H1 (cell line): Measurements from ENCODE around the gene SHROOM3. TPM values are rescaled to one million over a fixed set of nuclear protein-coding genes. Genes with fewer than 3 reads are reported as not detected.

ENCODE experiments used
- CTCF ChIA-PET: fragments of 300-600 bp; sonication (Branson Sonifier 250); formaldehyde crosslinking; loops from one replicate; lab custom pipeline; 2021; ENCODE audit not compliant: partially characterized antibody; lab: Charles Lee
- POLR2A ChIA-PET: fragments of 300-600 bp; sonication (Branson Sonifier 250); formaldehyde crosslinking; loops from one replicate; lab custom pipeline; 2021; ENCODE audit warnings: inconsistent platforms; ENCODE audit not compliant: partially characterized antibody; lab: Charles Lee
- DNase-seq, 2 experiments: peaks; one replicate each; pipeline versions ENCODE4 v3.0.0 to v3.0.0-alpha.2; 2010 to 2022; ENCODE audit warnings: low spot score in 2 of 2, low read depth in 1 of 2, mixed read lengths in 1 of 2
- FAIRE-seq: peaks from 2 replicates; lab custom pipeline; 2011; peaks lifted over from hg19 to GRCh38; lab: Jason Lieb, UNC
- H2AFZ ChIP-seq: 2 replicates; pipeline ENCODE4 v1.8.1; 2012; ENCODE audit warnings: low read length, inconsistent platforms
- H2AK5ac ChIP-seq: 2 replicates; pipeline ENCODE4 v1.6.1; 2013; ENCODE audit warnings: low read depth, low read length
- H2BK120ac ChIP-seq: replicated peaks from 2 replicates; pipeline ENCODE3; 2013; ENCODE audit warnings: low read depth, low read length, inconsistent platforms
- H2BK12ac ChIP-seq: 2 replicates; pipeline ENCODE4 v1.6.1; 2013; ENCODE audit warnings: low read depth, low read length
- H2BK15ac ChIP-seq: 2 replicates; pipeline ENCODE4 v1.6.1; 2013; ENCODE audit warnings: low read length
- H2BK20ac ChIP-seq: 2 replicates; pipeline ENCODE4 v1.6.1; 2013; ENCODE audit warnings: low read length
- H2BK5ac ChIP-seq: 2 replicates; pipeline ENCODE4 v1.6.1; 2013; ENCODE audit warnings: low read depth, low read length
- H3K14ac ChIP-seq: 2 replicates; pipeline ENCODE4 v1.6.1; 2013; ENCODE audit warnings: inconsistent platforms; ENCODE audit not compliant: insufficient read length
- H3K18ac ChIP-seq: 2 replicates; pipeline ENCODE4 v1.6.1; 2013; ENCODE audit warnings: low read length; ENCODE audit errors: extremely low read depth
- H3K23ac ChIP-seq: 2 replicates; pipeline ENCODE4 v1.6.1; 2013; ENCODE audit warnings: inconsistent platforms; ENCODE audit not compliant: insufficient read length
- H3K23me2 ChIP-seq: 2 replicates; pipeline ENCODE4 v1.6.1; 2013; ENCODE audit warnings: low read depth, low read length
- H3K27ac ChIP-seq: 2 replicates; pipeline ENCODE4 v1.6.1; 2011; ENCODE audit warnings: low read depth, low read length, inconsistent platforms
- H3K27me3 ChIP-seq, 4 experiments: replicated peaks in 1 of 4; 1 replicate in 1 of 4; 2 replicates in 3 of 4; pipeline versions ENCODE4 v1.6.1 to v1.8.1; 2011 to 2013; ENCODE audit warnings: low read length in 3 of 4, mild to moderate bottlenecking in 3 of 4, inconsistent platforms in 2 of 4, mixed read lengths in 2 of 4, moderate library complexity in 1 of 4; ENCODE audit not compliant: control insufficient read depth in 3 of 4, insufficient read depth in 3 of 4; ENCODE audit errors: extremely low read depth in 1 of 4
- H3K36me3 ChIP-seq, 4 experiments: 2 replicates each; pipeline versions ENCODE4 v1.6.1 to v1.8.1; 2011 to 2013; ENCODE audit warnings: mild to moderate bottlenecking in 4 of 4, low read length in 3 of 4, moderate library complexity in 2 of 4, control low read depth in 1 of 4, inconsistent platforms in 1 of 4; ENCODE audit not compliant: insufficient read depth in 4 of 4, control insufficient read depth in 2 of 4
- H3K4ac ChIP-seq: replicated peaks from 2 replicates; pipeline ENCODE3; 2013; ENCODE audit warnings: low read length, low read depth, mixed read lengths, inconsistent platforms; ENCODE audit not compliant: insufficient read length
- H3K4me1 ChIP-seq, 4 experiments: replicated peaks in 1 of 4; 1 replicate in 1 of 4; 2 replicates in 3 of 4; pipeline versions ENCODE4 v1.6.1 to v1.8.1; 2011 to 2013; ENCODE audit warnings: low read length in 3 of 4, inconsistent platforms in 2 of 4, mixed read lengths in 1 of 4; ENCODE audit not compliant: insufficient read depth in 4 of 4, control insufficient read depth in 3 of 4
- H3K4me2 ChIP-seq, 2 experiments: 2 replicates each; pipeline versions ENCODE4 v1.6.1 to v1.8.1; 2011 to 2013; ENCODE audit warnings: low read depth in 2 of 2, low read length in 2 of 2, control low read depth in 1 of 2, inconsistent platforms in 1 of 2, mild to moderate bottlenecking in 1 of 2; ENCODE audit not compliant: insufficient read depth in 1 of 2
- H3K4me3 ChIP-seq, 4 experiments: fragments of 200-600, 300-600 bp in 1 of 4; sonication (generic), shearing (Covaris generic), sonication (Bioruptor Twin) in 1 of 4; 2 replicates each; pipeline versions ENCODE4 v1.5.1 to v1.8.1; 2011 to 2016; ENCODE audit warnings: low read length in 4 of 4, low read depth in 3 of 4, control low read depth in 2 of 4, inconsistent platforms in 2 of 4, mild to moderate bottlenecking in 2 of 4, mixed read lengths in 1 of 4, moderate library complexity in 1 of 4; ENCODE audit not compliant: insufficient read depth in 2 of 4; ENCODE audit errors: extremely low read depth in 1 of 4
- H3K56ac ChIP-seq: replicated peaks from 2 replicates; pipeline ENCODE3; 2013; ENCODE audit warnings: low read depth, mild to moderate bottlenecking, mixed read lengths, low read length, inconsistent platforms; ENCODE audit not compliant: insufficient read length
- H3K79me1 ChIP-seq: 2 replicates; pipeline ENCODE4 v1.6.1; 2013; ENCODE audit warnings: low read depth, low read length, control low read depth
- H3K79me2 ChIP-seq, 2 experiments: 2 replicates each; pipeline versions ENCODE4 v1.6.1 to v1.8.1; 2012 to 2013; ENCODE audit warnings: low read length in 2 of 2, mild to moderate bottlenecking in 2 of 2, inconsistent platforms in 1 of 2; ENCODE audit not compliant: insufficient read depth in 2 of 2, control insufficient read depth in 1 of 2
- H3K9ac ChIP-seq, 4 experiments: replicated peaks in 1 of 4; 1 replicate in 1 of 4; 2 replicates in 3 of 4; pipeline versions ENCODE4 v1.6.1 to v1.8.1; 2011 to 2013; ENCODE audit warnings: low read depth in 3 of 4, low read length in 3 of 4, control low read depth in 2 of 4, mild to moderate bottlenecking in 2 of 4, moderate library complexity in 2 of 4, inconsistent platforms in 1 of 4; ENCODE audit errors: extremely low read depth in 1 of 4
- H3K9me3 ChIP-seq, 2 experiments: 2 replicates each; pipeline versions ENCODE4 v1.6.1 to v1.8.1; 2012 to 2013; ENCODE audit warnings: mild to moderate bottlenecking in 2 of 2, moderate library complexity in 2 of 2, control low read depth in 1 of 2, inconsistent platforms in 1 of 2, low read depth in 1 of 2, low read length in 1 of 2, mixed read lengths in 1 of 2; ENCODE audit not compliant: insufficient read depth in 2 of 2
- H4K20me1 ChIP-seq, 2 experiments: replicated peaks in 1 of 2; 2 replicates each; pipeline versions ENCODE3 to v1.8.1; 2011 to 2013; ENCODE audit warnings: inconsistent platforms in 2 of 2, low read length in 2 of 2, mild to moderate bottlenecking in 1 of 2; ENCODE audit not compliant: insufficient read depth in 2 of 2, control insufficient read depth in 1 of 2
- H4K5ac ChIP-seq: 2 replicates; pipeline ENCODE4 v1.6.1; 2013; ENCODE audit warnings: low read length, low read depth, mixed read lengths, inconsistent platforms; ENCODE audit not compliant: insufficient read length
- H4K8ac ChIP-seq: 2 replicates; pipeline ENCODE4 v1.8.0; 2013; ENCODE audit warnings: mild to moderate bottlenecking, moderate library complexity, low read length, inconsistent platforms; ENCODE audit not compliant: insufficient read depth; ENCODE audit errors: extremely low read depth
- H4K91ac ChIP-seq: replicated peaks from 2 replicates; pipeline ENCODE3; 2013; ENCODE audit warnings: low read length, mixed read lengths, inconsistent platforms; ENCODE audit not compliant: insufficient read length
- CHD2 ChIP-seq: IDR thresholded peaks from 2 replicates; pipeline ENCODE4 v1.6.1; 2012; ENCODE audit warnings: low read length, improper control_type of control experiment
- GABPA ChIP-seq: IDR thresholded peaks from 2 replicates; pipeline ENCODE4 v1.6.1; 2011; ENCODE audit warnings: mild to moderate bottlenecking, low read length, moderate library complexity, borderline replicate concordance; ENCODE audit not compliant: insufficient read depth
- GTF2F1 ChIP-seq: IDR thresholded peaks from 2 replicates; pipeline ENCODE4 v1.6.1; 2012; ENCODE audit warnings: low read depth, low read length, improper control_type of control experiment, borderline replicate concordance
- HDAC2 ChIP-seq, 2 experiments: fragments of 300-600 bp in 1 of 2; sonication (generic) in 1 of 2; IDR thresholded peaks; 2 replicates each; pipeline ENCODE4 v1.6.1; 2011 to 2012; ENCODE audit warnings: low read depth in 2 of 2, low read length in 2 of 2, mild to moderate bottlenecking in 2 of 2, moderate library complexity in 2 of 2, borderline replicate concordance in 1 of 2, inconsistent platforms in 1 of 2
- HDAC6 ChIP-seq: IDR thresholded peaks from one replicate; pipeline ENCODE4 v1.7.1; 2012; ENCODE audit warnings: low read depth, mild to moderate bottlenecking, inconsistent platforms, low read length, moderate library complexity
- MAFK ChIP-seq: IDR thresholded peaks from 2 replicates; pipeline ENCODE4 v1.6.1; 2012; ENCODE audit warnings: low read depth, mild to moderate bottlenecking, improper control_type of control experiment, low read length
- RAD21 ChIP-seq, 2 experiments: IDR thresholded peaks in 1 of 2; conservative IDR thresholded peaks in 1 of 2; 2 replicates each; pipeline ENCODE4 v1.6.1; 2011; ENCODE audit warnings: low read depth in 2 of 2, low read length in 2 of 2, improper control_type of control experiment in 1 of 2, inconsistent platforms in 1 of 2, mild to moderate bottlenecking in 1 of 2, moderate library complexity in 1 of 2
- RBBP5 ChIP-seq: IDR thresholded peaks from 2 replicates; pipeline ENCODE4 v1.7.1; 2012; ENCODE audit warnings: low read depth, mild to moderate bottlenecking, inconsistent platforms, low read length, moderate library complexity, borderline replicate concordance
- SAP30 ChIP-seq: fragments of 300-600 bp; sonication (generic); IDR thresholded peaks from 2 replicates; pipeline ENCODE4 v1.7.1; 2012; ENCODE audit warnings: low read length, moderate library complexity, mild to moderate bottlenecking, inconsistent platforms; ENCODE audit not compliant: insufficient read depth, insufficient replicate concordance
- SIRT6 ChIP-seq: IDR thresholded peaks from one replicate; pipeline ENCODE4 v1.7.1; 2012; ENCODE audit warnings: low read length, inconsistent platforms
- TCF12 ChIP-seq: IDR thresholded peaks from 2 replicates; pipeline ENCODE4 v1.6.1; 2011; ENCODE audit warnings: low read depth, mild to moderate bottlenecking, low read length
- ZNF274 ChIP-seq: IDR thresholded peaks from 2 replicates; pipeline ENCODE4 v1.7.0; 2012; ENCODE audit warnings: low read length, borderline replicate concordance; ENCODE audit errors: extremely low read depth
- WGBS, 2 experiments: shearing (Covaris generic) in 1 of 2; methylation state at CpG; one replicate each; pipeline versions ENCODE4 v1.1.6 to v1.1.7; 2013 to 2015; ENCODE audit warnings: low lambda C conversion rate in 2 of 2, mixed read lengths in 2 of 2, inconsistent platforms in 1 of 2, low coverage in 1 of 2, missing lambda C conversion rate in 1 of 2; ENCODE audit not compliant: insufficient replicate concordance in 2 of 2, insufficient coverage in 1 of 2, insufficient read length in 1 of 2; ENCODE audit errors: extremely low coverage in 1 of 2, missing lambda C conversion rate in 1 of 2; 5-methylcytosine and 5-hydroxymethylcytosine counted together
- polyA plus RNA-seq, 7 experiments: library from polyadenylated mRNA; depleted of rRNA in 3 of 7; stranded (reverse) in 5 of 7; unstranded in 2 of 7; fragments of >200 nt in 5 of 7; fragments of 200-250 nt in 2 of 7; gene quantifications; 1 replicate in 5 of 7; 2 replicates in 1 of 7; 4 replicates in 1 of 7; pipeline versions ENCODE4 v1.2.1 to v1.2.3, GENCODE V29; 2011 to 2013; ENCODE audit warnings: missing spikeins in 2 of 7, mixed read lengths in 2 of 7
- total RNA-seq: library from RNA; stranded (reverse); fragmentation: NEBNext Ultra II Directional; extraction: Animal tissue kit (Norgen Biotek cat#: 25700); gene quantifications from 2 replicates; pipeline ENCODE4 v1.2.1, GENCODE V29; 2021

The SHROOM3 gene
- total and polyA plus RNA-seq, 2 of the 8 experiments (the other 6 are each of a cell fraction or from before 2014, with no cell fraction given), result 15.8 to 34.0 TPM

GRCh38 chr4:76606645-76607265, 171.7 kb downstream of the SHROOM3 start:
- Histone ChIP-seq H4K91ac (no peak overlapping the region), H2BK20ac (no peak overlapping the region), H3K14ac (no peak overlapping the region), H3K23me2 (no peaks in the 10 kb centered on the region), H3K9ac (no peak overlapping the region), H3K27me3 (no peaks in the 10 kb centered on the region), H2AFZ (no peak overlapping the region), H2BK5ac (no peak overlapping the region), H2BK15ac (no peak overlapping the region), H3K36me3 (no peaks in the 10 kb centered on the region), H2BK12ac (no peak overlapping the region), H3K4me3 (peak overlapping the region in 1 of 4 experiments; percentile 3; a peak in 1 of 8 replicates), H3K4me1 (peaks cover 17 to 29% (median 24%) of the 10 kb centered on the region in 4 experiments; a peak in 6 of 7 replicates), H4K8ac (no peak overlapping the region; the same call in 1 of the 2 replicates), H4K5ac (peak overlapping the region; percentile 55), H3K4ac (no peak overlapping the region), H3K27ac (no peak overlapping the region), H3K18ac (no peak overlapping the region; the same call in 1 of the 2 replicates), H4K20me1 (no peaks in the 10 kb centered on the region), H3K9me3 (no peaks in the 10 kb centered on the region), H2AK5ac (no peak overlapping the region), H3K4me2 (peak overlapping the region; percentile 14 to 17; a peak in 2 of 4 replicates), H3K56ac (peak overlapping the region; percentile 77), H3K23ac (no peak overlapping the region), H3K79me1 (no peaks in the 10 kb centered on the region), H3K79me2 (no peaks in the 10 kb centered on the region), H2BK120ac (no peak overlapping the region)
- CTCF ChIA-PET, result interaction anchor here (0.7 to 1.7 kb wide), 7 partner anchors 19 to 162 kb away, joined by 3 to 5 read pairs (median 3); no protein-coding TSS in a partner anchor
- WGBS, 2 experiments, result 80% methylated on average over 1 of the region's 1 CpG; no CpG with 5 or more reads in 1 of the 2 experiments
- DNase-seq, result no peak
- FAIRE-seq, result peak; percentile 45
- POLR2A ChIA-PET, result interaction anchor here (0.7 to 1.4 kb wide), 5 partner anchors 8 to 77 kb away, joined by 3 to 4 read pairs (median 3); no protein-coding TSS in a partner anchor
- no peak for TF ChIP-seq SIRT6
- TF ChIP-seq HDAC6, result no peak
- no peak for TF ChIP-seq MAFK
- no peak for TF ChIP-seq RAD21 (IDR thresholded peaks at IDR 0.05 in 1 of 2, conservative IDR thresholded peaks at IDR 0.05 in 1 of 2; ENCODE audit: low read depth in 2 of 2, low read length in 2 of 2)
- no peak for TF ChIP-seq HDAC2 (IDR thresholded peaks at IDR 0.05; ENCODE audit: borderline replicate concordance in 1 of 2, low read depth in 2 of 2, low read length in 2 of 2)
- no peak for TF ChIP-seq SAP30
- TF ChIP-seq GABPA, result no peak
- no peak for TF ChIP-seq ZNF274
- TF ChIP-seq TCF12, result no peak
- no peak for TF ChIP-seq GTF2F1
- no peak for TF ChIP-seq RBBP5
- no peak for TF ChIP-seq CHD2
